ENCODE measurements around the gene EPHA2.

DNA sequence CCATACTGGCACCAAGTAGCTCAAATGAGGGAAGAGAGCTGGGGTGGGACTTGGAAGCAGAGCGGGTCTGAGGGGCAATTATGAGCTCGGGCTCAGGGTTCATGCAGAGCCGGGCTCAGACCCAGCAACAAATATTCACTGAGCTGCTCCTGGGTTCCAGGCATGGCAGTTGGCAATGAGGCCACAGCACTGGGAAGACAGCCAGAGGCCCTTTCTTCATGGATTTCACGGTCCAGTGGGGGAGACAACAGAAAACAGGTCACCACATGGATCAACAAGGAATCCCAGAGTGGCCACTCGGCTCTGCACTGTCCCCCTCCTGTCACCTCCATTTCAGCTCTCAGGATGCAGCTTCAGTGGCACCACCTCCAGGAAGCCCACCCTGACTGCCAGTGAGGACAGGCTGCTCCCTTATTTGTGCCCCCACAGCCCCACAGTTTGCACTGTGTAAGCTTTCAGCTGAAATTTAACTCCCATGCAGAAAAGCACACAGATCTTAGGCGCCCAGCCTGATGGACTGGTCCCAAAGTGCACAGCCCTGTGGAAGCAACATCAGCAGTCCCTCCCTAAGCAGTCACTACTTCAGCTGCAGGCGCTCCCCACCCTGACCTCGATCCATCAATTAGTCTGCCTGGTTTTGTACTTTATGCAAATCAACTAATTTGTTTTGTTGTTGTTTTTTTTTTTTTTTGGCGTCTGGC, 34.2 kb upstream of the EPHA2 start:
- TF ChIP-seq POLR2AphosphoS5 (IDR thresholded peaks at IDR 0.05; ENCODE audit: low read depth, low read length) (no peak), POLR2A (IDR thresholded peaks at IDR 0.05; ENCODE audit: low read depth, low read length) (no peak), TAF1 (IDR thresholded peaks at IDR 0.05; ENCODE audit: borderline replicate concordance, low read depth, low read length) (no peak)
